GM21515 (cell line): ENCODE results near the gene MEOX1.

Source experiments
- ATAC-seq: cut with Tn5 transposase; IDR thresholded peaks from one replicate; pipeline ENCODE4 v1.9.1; 2021; ENCODE audit not compliant: unreplicated experiment

Gene MEOX1

DNA sequence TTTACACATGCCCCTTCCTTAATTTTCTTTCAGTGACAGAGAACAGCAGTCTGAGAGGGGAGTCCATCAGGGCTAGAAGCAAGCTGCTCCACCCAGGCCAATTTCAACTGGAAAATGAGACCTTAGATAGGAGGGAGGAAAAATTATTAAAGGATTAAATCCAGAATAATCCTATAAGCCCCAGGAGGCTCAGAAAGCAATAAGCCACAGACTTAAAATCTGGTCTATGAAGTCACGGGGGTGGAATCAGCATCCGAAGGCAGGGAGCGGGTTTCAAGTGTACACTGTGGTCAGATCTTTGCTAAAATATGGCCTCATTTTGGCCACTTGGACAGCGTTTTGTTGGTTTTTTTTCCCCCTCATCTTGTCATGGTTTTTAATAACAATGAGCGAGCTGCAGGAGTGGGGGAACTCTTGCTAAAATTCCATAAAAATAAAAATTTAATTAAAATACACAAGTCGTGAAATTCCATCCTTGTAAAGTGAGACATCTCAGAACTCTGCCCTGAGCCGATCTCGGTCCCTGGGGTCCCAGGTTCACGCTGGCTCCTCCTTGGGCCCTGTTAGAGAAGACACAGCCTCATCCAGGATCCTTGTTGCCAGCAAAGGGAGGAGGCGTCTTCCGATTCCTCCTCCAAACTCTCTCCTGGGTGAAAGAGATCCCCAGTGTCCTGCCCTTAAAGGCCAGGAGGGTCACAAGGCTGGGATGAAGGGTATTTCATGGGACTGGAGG, 63.9 kb downstream of the MEOX1 start:
- no peak for ATAC-seq

DNA sequence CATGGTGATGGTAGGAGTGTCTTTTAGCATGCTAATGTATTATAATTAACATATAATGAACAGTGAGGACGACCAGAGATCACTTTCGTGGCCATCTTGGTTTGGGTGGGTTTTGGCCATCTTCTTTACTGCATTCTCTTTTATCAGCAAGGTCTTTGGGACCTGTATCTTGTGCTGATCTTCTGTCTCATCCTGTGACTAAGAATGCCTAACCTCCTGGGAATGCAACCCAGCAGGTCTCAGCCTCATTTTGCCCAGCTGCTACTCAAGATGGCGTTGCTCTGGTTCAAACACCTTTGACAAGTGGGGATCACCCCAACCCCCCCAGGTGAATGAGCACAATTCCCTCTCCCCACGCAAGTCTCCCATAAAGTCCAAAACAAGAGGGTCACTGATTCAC, 66.3 kb downstream of the MEOX1 start:
- ATAC-seq: no peak

DNA sequence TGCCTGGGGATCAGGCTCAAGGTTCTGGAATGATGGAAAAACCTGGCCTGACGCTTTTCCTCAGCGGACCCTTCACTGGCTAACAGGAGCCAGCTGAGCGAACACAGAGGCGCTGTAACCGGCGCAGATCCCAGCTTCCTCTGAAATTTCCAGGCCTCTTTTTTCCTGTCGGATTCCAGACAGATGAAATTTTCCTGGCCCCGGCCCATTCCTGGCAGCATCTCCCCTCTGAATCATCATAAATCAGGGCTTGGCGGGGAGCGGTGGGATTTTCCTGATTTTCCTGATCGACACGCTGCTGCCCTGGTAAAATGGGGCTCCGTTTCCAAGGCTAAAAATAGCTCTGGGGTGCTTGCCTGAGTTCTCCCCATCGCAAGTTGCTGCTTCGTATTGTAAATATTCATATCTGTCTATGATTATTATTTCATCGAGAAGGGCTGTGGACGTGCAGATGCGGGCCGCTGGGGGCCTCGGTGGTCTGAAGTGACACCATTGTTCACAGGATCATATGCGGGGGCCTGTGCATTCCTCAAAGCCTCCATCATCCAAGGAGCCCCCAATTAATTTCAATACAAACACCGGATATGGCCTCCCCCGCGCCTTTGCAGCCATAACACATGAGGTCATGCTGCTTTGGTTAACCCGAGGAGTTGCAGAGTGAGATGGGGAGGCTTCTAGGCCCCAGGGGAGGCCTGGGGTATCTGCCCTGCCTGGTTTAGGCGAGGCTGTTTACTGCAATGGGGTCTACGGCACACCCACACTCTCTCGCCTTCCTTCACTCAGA, 69.8 kb downstream of the MEOX1 start:
- no peak for ATAC-seq

DNA sequence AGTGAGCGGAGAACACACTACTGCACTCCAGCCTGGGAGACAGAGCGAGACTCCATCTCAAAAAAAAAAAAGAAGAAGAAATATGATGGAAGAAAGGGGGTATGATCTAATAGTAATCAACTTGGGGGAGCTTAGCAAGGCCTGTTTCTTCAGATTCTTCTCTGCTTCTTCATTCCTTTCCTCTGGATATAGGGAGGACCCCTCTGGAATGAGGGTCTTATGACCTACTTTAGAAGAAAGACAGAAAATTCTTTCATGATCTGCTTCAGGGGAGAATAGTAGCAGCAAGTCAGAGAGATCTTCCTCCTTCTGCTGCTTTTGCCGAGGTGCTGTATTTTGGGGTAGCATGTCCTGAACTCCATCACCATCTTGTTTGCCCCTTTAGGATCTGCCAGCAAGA, 70.7 kb downstream of the MEOX1 start:
- ATAC-seq: no peak
